Thyroid gland (tissue), 4 donors: ENCODE results near the gene GPC5.

Source experiments
- POLR2A ChIP-seq, 2 donors: fragments of 450-650 bp; IDR thresholded peaks; one replicate each; pipeline ENCODE4 v1.6.1; 2017; ENCODE audit warnings: antibody characterized with exemption in 2 of 2, mild to moderate bottlenecking in 2 of 2, moderate library complexity in 1 of 2
- TF ChIP-seq, protein P1 (sequence below), 6 experiments: fragments of 200-600 bp in 3 of 6; fragments of 450-650 bp in 3 of 6; sonication (generic) in 3 of 6; IDR thresholded peaks; one replicate each; pipeline ENCODE4 v1.5.1; 2016 to 2019; ENCODE audit warnings: antibody characterized with exemption in 6 of 6, mild to moderate bottlenecking in 2 of 6, inconsistent platforms in 1 of 6, moderate library complexity in 1 of 6

DNA sequence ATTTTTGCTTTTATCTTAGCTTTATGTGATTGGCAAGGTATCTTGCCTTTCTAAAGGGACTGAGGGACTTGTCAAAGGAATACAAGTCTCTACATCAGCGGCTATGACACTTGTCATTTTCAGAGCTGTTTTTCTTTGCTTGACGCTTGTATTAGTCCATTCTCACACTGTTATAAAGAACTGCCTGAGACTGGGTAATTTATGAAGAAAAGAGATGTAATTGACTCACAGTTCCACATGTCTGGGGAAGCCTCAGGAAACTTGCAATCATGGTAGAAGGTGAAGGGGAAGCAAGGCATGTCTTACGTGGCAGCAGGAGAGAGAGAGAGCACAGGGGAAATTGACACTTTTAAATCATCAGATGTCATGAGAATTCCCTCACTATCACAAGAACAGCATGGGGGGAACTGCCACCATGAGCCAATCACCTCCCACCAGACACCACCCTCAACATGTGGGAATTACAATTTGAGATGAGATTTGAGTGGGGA is 128.2 kb downstream of the GPC5 start:
- TF ChIP-seq, protein P1, sequence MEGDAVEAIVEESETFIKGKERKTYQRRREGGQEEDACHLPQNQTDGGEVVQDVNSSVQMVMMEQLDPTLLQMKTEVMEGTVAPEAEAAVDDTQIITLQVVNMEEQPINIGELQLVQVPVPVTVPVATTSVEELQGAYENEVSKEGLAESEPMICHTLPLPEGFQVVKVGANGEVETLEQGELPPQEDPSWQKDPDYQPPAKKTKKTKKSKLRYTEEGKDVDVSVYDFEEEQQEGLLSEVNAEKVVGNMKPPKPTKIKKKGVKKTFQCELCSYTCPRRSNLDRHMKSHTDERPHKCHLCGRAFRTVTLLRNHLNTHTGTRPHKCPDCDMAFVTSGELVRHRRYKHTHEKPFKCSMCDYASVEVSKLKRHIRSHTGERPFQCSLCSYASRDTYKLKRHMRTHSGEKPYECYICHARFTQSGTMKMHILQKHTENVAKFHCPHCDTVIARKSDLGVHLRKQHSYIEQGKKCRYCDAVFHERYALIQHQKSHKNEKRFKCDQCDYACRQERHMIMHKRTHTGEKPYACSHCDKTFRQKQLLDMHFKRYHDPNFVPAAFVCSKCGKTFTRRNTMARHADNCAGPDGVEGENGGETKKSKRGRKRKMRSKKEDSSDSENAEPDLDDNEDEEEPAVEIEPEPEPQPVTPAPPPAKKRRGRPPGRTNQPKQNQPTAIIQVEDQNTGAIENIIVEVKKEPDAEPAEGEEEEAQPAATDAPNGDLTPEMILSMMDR (IDR thresholded peaks at IDR 0.05) = no peak
- no peak for TF ChIP-seq POLR2A (IDR thresholded peaks at IDR 0.05)
